ENCODE measurements around the gene ZSWIM6.
A peak's percentile ranks its signal among the peaks of the same experiment; 100 is the strongest.

ZSWIM6 gene

DNA sequence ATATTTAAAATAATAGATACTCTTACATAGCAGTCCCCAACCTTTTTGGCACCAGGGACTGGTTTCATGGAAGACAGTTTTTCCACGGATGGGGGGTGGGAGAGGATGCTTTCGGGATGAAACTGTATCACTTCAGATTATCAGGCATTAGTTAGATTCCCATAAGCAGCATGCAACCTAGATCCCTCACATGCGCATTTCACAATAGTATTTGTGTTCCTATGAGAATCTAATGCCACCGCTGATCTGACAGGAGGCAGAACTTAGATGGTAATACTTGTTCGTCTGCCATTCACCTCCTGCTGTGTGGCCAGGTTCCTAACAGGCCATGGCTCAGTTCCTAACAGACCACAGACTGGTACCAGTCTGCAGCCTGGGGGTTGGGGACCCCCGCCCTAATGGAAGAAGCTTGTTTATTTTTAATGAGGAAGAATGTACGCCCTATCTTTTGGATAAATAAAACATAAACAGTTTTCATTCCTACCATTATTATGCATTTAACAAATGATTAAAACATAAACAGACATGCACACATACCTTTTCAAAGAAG lies 187.7 kb downstream of the ZSWIM6 start:
- no peak for DNase-seq (ENCODE audit: low read depth)
- no peak for TF ChIP-seq CTCF (IDR thresholded peaks at IDR 0.05; ENCODE audit: control insufficient read depth, extremely low read depth, insufficient read depth)
- no peak overlapping the region for H3K4me3 ChIP-seq (ENCODE audit: low read depth, low read length)

- TF ChIP-seq CTCF (IDR thresholded peaks at IDR 0.05; ENCODE audit: control insufficient read depth, extremely low read depth, insufficient read depth), result no peak
- H3K4me3 ChIP-seq (ENCODE audit: low read depth, low read length), result no peak overlapping the region
- DNase-seq (ENCODE audit: low read depth), result no peak
These were observed 191.0 kb downstream of the ZSWIM6 start for GRCh38 chr5:61523073-61523472.

DNA sequence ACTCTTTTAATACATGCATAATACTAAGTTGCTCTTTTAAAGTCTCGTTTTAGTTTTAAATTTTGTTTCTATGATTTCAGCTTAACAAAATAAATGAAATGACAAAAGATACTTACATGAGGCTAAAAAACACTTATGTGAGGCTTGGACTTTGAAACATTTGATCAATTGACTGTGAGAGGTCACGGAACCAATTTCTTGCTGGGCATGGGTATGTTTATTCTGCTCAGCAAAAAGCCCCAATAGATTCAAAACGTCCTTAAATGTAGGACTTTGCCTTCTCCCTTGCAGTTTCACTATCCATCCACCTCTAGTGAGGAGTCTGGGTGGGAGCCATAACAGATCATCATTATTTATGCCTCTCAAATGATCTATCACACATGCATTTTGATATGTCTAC lies 191.9 kb downstream of the ZSWIM6 start:
- TF ChIP-seq CTCF (IDR thresholded peaks at IDR 0.05; ENCODE audit: control insufficient read depth, extremely low read depth, insufficient read depth), result no peak
- no peak overlapping the region for H3K4me3 ChIP-seq (ENCODE audit: low read depth, low read length)
- no peak for DNase-seq (ENCODE audit: low read depth)

DNA sequence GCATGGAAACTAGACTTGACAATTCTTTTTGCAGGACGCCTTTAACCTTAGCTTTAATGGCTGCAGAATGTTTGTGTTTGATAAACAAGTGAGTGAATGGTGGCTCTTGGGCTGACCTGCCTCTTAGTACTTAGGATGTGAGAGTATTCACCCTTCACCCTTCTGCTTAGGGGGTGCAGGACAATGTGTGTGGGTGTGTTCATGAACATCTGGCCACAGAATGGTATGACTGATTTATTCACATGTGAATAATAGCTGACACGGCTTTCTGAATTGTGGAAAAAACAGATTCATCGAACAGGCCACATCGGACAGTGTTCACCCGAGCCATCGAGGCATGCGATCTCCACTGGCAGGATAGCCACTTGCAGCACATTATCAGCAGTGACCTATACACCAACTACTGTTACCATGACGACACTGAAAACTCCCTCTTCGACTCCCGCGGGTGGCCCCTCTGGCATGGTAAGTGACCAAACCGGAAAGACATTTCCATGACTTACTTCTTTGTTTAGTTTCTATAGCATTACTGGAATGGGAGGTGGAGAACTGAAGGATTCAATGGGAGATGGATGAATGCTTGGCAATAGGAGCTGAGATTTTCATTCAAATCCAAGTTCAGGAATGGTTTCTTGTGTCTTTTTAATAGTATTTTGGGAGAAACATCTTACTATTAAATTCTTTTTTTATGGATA lies 193.6 kb downstream of the ZSWIM6 start:
- DNase-seq (ENCODE audit: low read depth), result peak; percentile 41
- no peak overlapping the region for H3K4me3 ChIP-seq (ENCODE audit: low read depth, low read length)
- TF ChIP-seq CTCF (IDR thresholded peaks at IDR 0.05; ENCODE audit: control insufficient read depth, extremely low read depth, insufficient read depth), result no peak

DNA sequence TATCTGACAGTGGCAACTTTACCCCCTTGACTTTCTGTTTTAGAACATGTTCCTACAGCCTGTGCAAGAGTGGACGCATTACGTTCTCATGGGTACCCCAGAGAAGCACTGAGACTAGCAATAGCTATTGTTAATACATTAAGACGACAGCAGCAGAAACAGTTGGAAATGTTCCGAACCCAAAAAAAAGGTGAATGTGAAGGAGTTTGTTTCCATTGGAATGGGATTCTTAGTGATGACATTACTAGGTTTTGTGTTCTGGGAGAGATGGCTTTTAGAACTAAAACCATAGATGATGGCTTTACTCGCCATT lies 194.1 kb downstream of the ZSWIM6 start:
- no peak for DNase-seq (ENCODE audit: low read depth)
- no peak for TF ChIP-seq CTCF (IDR thresholded peaks at IDR 0.05; ENCODE audit: control insufficient read depth, extremely low read depth, insufficient read depth)
- no peak overlapping the region for H3K4me3 ChIP-seq (ENCODE audit: low read depth, low read length)

DNA sequence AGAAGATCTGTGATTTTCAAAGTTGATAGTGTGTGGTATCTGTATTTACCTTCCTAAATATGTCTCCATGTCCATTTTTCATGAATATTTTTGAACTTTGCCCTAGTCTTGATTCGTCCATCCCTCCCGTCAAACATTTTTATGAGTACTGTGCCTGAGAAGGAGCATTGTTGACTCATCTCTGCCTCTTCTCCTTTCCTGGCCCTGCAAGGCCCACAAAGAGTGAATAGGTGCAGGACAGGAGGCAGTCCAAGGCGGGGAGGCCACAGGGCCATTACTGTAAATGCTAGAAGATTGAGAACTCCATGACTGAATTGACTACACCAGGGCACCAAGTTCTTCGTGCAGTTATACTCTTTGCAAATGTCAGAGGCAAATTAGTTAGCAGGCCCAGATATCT lies 200.9 kb downstream of the ZSWIM6 start:
- DNase-seq (ENCODE audit: low read depth), result no peak
- TF ChIP-seq CTCF (IDR thresholded peaks at IDR 0.05; ENCODE audit: control insufficient read depth, extremely low read depth, insufficient read depth), result no peak
- no peak overlapping the region for H3K4me3 ChIP-seq (ENCODE audit: low read depth, low read length)
